Keratinocyte (primary cell): ENCODE data around the gene PTPRN2. TPM values are rescaled to one million over a fixed set of nuclear protein-coding genes. Genes with fewer than 3 reads are reported as not detected.

Experiments used
- DNase-seq: peaks from one replicate; pipeline ENCODE4 v3.0.0-alpha.2; 2011; ENCODE audit warnings: low read depth, missing footprints, low spot score
- FAIRE-seq: peaks from 2 replicates; lab custom pipeline; 2011; peaks lifted over from hg19 to GRCh38; lab: Jason Lieb, UNC
- H2AFZ ChIP-seq: 2 replicates; pipeline ENCODE4 v1.6.0; 2012; ENCODE audit warnings: low read length, control low read depth, inconsistent platforms; ENCODE audit not compliant: control insufficient read depth
- H3K27ac ChIP-seq: 2 replicates; pipeline ENCODE4 v1.5.1; 2011; ENCODE audit warnings: low read length; ENCODE audit not compliant: control insufficient read depth, insufficient read depth
- H3K27me3 ChIP-seq: 3 replicates; pipeline ENCODE4 v1.6.0; 2011; ENCODE audit warnings: low read length; ENCODE audit not compliant: control insufficient read depth, insufficient read depth; ENCODE audit errors: extremely low read depth
- H3K36me3 ChIP-seq, 2 experiments: 2 replicates in 1 of 2; 3 replicates in 1 of 2; pipeline ENCODE4 v1.5.1; 2011; ENCODE audit warnings: low read length in 2 of 2, mild to moderate bottlenecking in 1 of 2; ENCODE audit not compliant: control insufficient read depth in 2 of 2, insufficient read depth in 2 of 2; ENCODE audit errors: extremely low read depth in 1 of 2
- H3K4me1 ChIP-seq: 3 replicates; pipeline ENCODE4 v1.5.1; 2011; ENCODE audit warnings: low read length; ENCODE audit not compliant: control insufficient read depth, insufficient read depth; ENCODE audit errors: extremely low read depth
- H3K4me2 ChIP-seq: 3 replicates; pipeline ENCODE4 v1.6.0; 2011; ENCODE audit warnings: low read depth, low read length; ENCODE audit not compliant: control insufficient read depth, insufficient read depth; ENCODE audit errors: extremely low read depth
- H3K4me3 ChIP-seq, 3 experiments: fragments of 200-600 bp in 1 of 3; sonication (generic) in 1 of 3; 2 replicates in 2 of 3; 3 replicates in 1 of 3; pipeline ENCODE4 v1.5.1; 2011 to 2016; ENCODE audit warnings: low read length in 3 of 3, mild to moderate bottlenecking in 3 of 3, control low read depth in 2 of 3, inconsistent platforms in 1 of 3, low read depth in 1 of 3, mixed read lengths in 1 of 3, mixed run types in 1 of 3, moderate library complexity in 1 of 3; ENCODE audit not compliant: control insufficient read depth in 2 of 3, insufficient read depth in 2 of 3; ENCODE audit errors: extremely low read depth in 1 of 3
- H3K79me2 ChIP-seq: 2 replicates; pipeline ENCODE4 v1.6.0; 2012; ENCODE audit warnings: low read length; ENCODE audit not compliant: control insufficient read depth, insufficient read depth
- H3K9ac ChIP-seq: 3 replicates; pipeline ENCODE4 v1.6.0; 2011; ENCODE audit warnings: low read length; ENCODE audit not compliant: control insufficient read depth, insufficient read depth; ENCODE audit errors: extremely low read depth
- H3K9me1 ChIP-seq: 3 replicates; pipeline ENCODE4 v1.6.0; 2011; ENCODE audit warnings: low read length; ENCODE audit not compliant: control insufficient read depth, insufficient read depth; ENCODE audit errors: extremely low read depth
- H3K9me3 ChIP-seq: 2 replicates; pipeline ENCODE4 v1.5.1; 2012; ENCODE audit warnings: low read depth, low read length; ENCODE audit not compliant: control insufficient read depth
- H4K20me1 ChIP-seq: 3 replicates; pipeline ENCODE4 v1.6.0; 2011; ENCODE audit warnings: low read length; ENCODE audit not compliant: control insufficient read depth, insufficient read depth; ENCODE audit errors: extremely low read depth
- CTCF ChIP-seq, 3 experiments: IDR thresholded peaks in 1 of 3; conservative IDR thresholded peaks in 1 of 3; optimal IDR thresholded peaks in 1 of 3; 2 replicates in 2 of 3; 3 replicates in 1 of 3; pipeline versions ENCODE3 to v1.5.1; 2011; ENCODE audit warnings: low read length in 3 of 3, mild to moderate bottlenecking in 3 of 3, moderate library complexity in 2 of 3, control low read depth in 1 of 3, inconsistent platforms in 1 of 3; ENCODE audit not compliant: insufficient read depth in 2 of 3; ENCODE audit errors: extremely low read depth in 1 of 3
- EZH2 ChIP-seq: IDR thresholded peaks from one replicate; pipeline ENCODE4 v1.6.1; 2012; ENCODE audit warnings: inconsistent platforms, mild to moderate bottlenecking, low read length, moderate library complexity
- dilution Hi-C: fragments of 300-500 bp; cut with MboI; formaldehyde crosslinking; loops from one replicate; pipeline ENCODE4 v1.7.0; 2020; ENCODE audit warnings: low sequenced_read_pairs; ENCODE audit not compliant: extremely low pct_ligation_motif_present
- polyA plus RNA-seq, 5 experiments: library from polyadenylated mRNA; depleted of rRNA in 3 of 5; stranded (reverse) in 3 of 5; stranded (forward) in 1 of 5; unstranded in 1 of 5; fragments of >200 nt; gene quantifications; 1 replicate in 1 of 5; 2 replicates in 3 of 5; 3 replicates in 1 of 5; pipeline versions ENCODE4 v1.2.1 to v1.2.3, GENCODE V29; 2011 to 2012; ENCODE audit warnings: missing spikeins in 2 of 5, low read depth in 1 of 5, low replicate concordance in 1 of 5

The PTPRN2 gene
- polyA plus RNA-seq, 1 donor (not counting 4 experiments of a cell fraction or from before 2014, with no cell fraction given) = not detected

GRCh38 chr7:158401826-158402225 lies 185.8 kb downstream of the PTPRN2 start:
- FAIRE-seq = no peak
- no peaks in the 10 kb centered on the region for H3K79me2 ChIP-seq
- no peaks in the 10 kb centered on the region for H3K36me3 ChIP-seq
- TF ChIP-seq CTCF (optimal IDR thresholded peaks at IDR 0.05 in 1 of 3, IDR thresholded peaks at IDR 0.05 in 1 of 3, conservative IDR thresholded peaks at IDR 0.05 in 1 of 3; ENCODE audit: extremely low read depth in 1 of 3, insufficient read depth in 2 of 3, low read length in 3 of 3) (no peak), EZH2 (no peak)
- H3K4me2 ChIP-seq = no peak overlapping the region
- no peak for DNase-seq
- no peaks in the 10 kb centered on the region for H3K4me1 ChIP-seq
- no peak overlapping the region for H2AFZ ChIP-seq
- H3K9me1 ChIP-seq = no peaks in the 10 kb centered on the region
- no peak overlapping the region for H3K27ac ChIP-seq
- dilution Hi-C loops = no loop called here
- peaks cover 11% of the 10 kb centered on the region for H3K9me3 ChIP-seq
- H3K9ac ChIP-seq = no peak overlapping the region
- no peak overlapping the region for H3K4me3 ChIP-seq
- H4K20me1 ChIP-seq = no peaks in the 10 kb centered on the region
- H3K27me3 ChIP-seq = no peaks in the 10 kb centered on the region

GRCh38 chr7:158401295-158401694 lies 186.3 kb downstream of the PTPRN2 start:
- no peak for FAIRE-seq
- no peaks in the 10 kb centered on the region for H3K36me3 ChIP-seq
- H3K9me3 ChIP-seq = peaks cover 8% of the 10 kb centered on the region
- H3K9ac ChIP-seq = no peak overlapping the region
- H3K4me2 ChIP-seq = no peak overlapping the region
- no peak overlapping the region for H3K27ac ChIP-seq
- no peaks in the 10 kb centered on the region for H3K4me1 ChIP-seq
- TF ChIP-seq EZH2 (no peak), CTCF (optimal IDR thresholded peaks at IDR 0.05 in 1 of 3, IDR thresholded peaks at IDR 0.05 in 1 of 3, conservative IDR thresholded peaks at IDR 0.05 in 1 of 3; ENCODE audit: extremely low read depth in 1 of 3, insufficient read depth in 2 of 3, low read length in 3 of 3) (no peak)
- dilution Hi-C loops = no loop called here
- no peaks in the 10 kb centered on the region for H3K79me2 ChIP-seq
- H3K4me3 ChIP-seq = no peak overlapping the region
- no peak overlapping the region for H2AFZ ChIP-seq
- DNase-seq = no peak
- H3K9me1 ChIP-seq = no peaks in the 10 kb centered on the region
- H3K27me3 ChIP-seq = no peaks in the 10 kb centered on the region
- H4K20me1 ChIP-seq = no peaks in the 10 kb centered on the region
